ENCODE measurements around the gene CRYAB. TPM values are rescaled to one million over a fixed set of nuclear protein-coding genes. Genes with fewer than 3 reads are reported as not detected.

The CRYAB gene
- total RNA-seq, 2 donors from 2014 or later = not detected

DNA sequence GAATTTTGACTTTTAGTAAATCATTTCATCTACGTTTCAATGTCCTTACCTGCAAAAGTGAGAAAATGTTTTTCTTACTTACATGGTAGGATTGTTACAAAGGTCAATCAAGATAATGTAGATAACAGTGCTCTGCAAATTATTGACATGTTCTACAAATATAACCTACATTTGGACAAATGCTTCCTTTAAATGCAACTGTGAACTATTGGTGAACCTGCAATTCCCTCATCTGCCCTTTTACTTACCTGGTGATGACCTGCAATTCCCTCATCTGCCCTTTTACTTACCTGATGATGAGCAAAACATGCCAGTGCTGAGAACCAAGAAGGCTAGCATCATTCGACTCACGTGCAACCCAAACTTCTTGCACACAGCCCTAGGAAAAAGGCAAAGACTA lies 51.3 kb downstream of the CRYAB start:
- ATAC-seq (replicated peaks) = no peak

More for the DNA sequence above, 51.3 kb downstream of the CRYAB start:
- H3K4me1 Mint-ChIP-seq = no peaks in the 10 kb centered on the region
- H3K4me3 Mint-ChIP-seq = no peak overlapping the region
- H3K9me3 Mint-ChIP-seq = no peaks in the 10 kb centered on the region
- H3K27me3 Mint-ChIP-seq = no peaks in the 10 kb centered on the region
- no peak overlapping the region for H3K27ac Mint-ChIP-seq
- peaks cover 97% of the 10 kb centered on the region for H3K36me3 Mint-ChIP-seq (ENCODE audit: low read depth)

Other genes with a start within 250 kb of the CRYAB start
- gene PPP2R1B, start 145.4 kb downstream of the CRYAB start, total RNA-seq = 10 to 100 TPM; 46.9 to 72.6 TPM
- 10 to 100 TPM; 33.9 to 39.5 TPM for gene ALG9, start 40.2 kb downstream of the CRYAB start, total RNA-seq
- 1 to 10 TPM; 3.7 to 7.1 TPM for gene FDXACB1, start 32.6 kb downstream of the CRYAB start, total RNA-seq
- gene CFAP68, start 32.2 kb downstream of the CRYAB start, total RNA-seq = 10 to 100 TPM; 19.5 to 22.4 TPM
- under 1 TPM in 1 of 2 donors, not detected in 1; 0.32 TPM for gene HSPB2, start 964 bp upstream of the CRYAB start, total RNA-seq
- gene C11orf52, start 7.1 kb upstream of the CRYAB start, total RNA-seq = not detected
- 10 to 100 TPM; 11.3 to 27.4 TPM for gene DIXDC1, start 25.6 kb upstream of the CRYAB start, total RNA-seq
- gene DLAT, start 113.6 kb upstream of the CRYAB start, total RNA-seq = 10 to 100 TPM; 27.4 to 49.1 TPM
- gene PIH1D2, start 162.2 kb upstream of the CRYAB start, total RNA-seq = under 1 TPM; 0.54 to 0.87 TPM
- 10 to 100 TPM; 19.7 to 20.2 TPM for gene NKAPD1, start 162.5 kb upstream of the CRYAB start, total RNA-seq
- gene TIMM8B, start 175.0 kb upstream of the CRYAB start, total RNA-seq = 10 to 100 TPM; 26.6 to 42.6 TPM
- 100 to 1,000 TPM in 1 of 2 donors, 10 to 100 TPM in 1; 75.4 to 101 TPM for gene SDHD, start 175.1 kb upstream of the CRYAB start, total RNA-seq

All from activated T-helper 17 cell treated with anti-CD3 and anti-CD28 coated beads, Interleukin-2, amount 50 U/mL, for 72 hours (primary cell).